ENCODE results near the gene UBE2D1.
A peak's percentile ranks its signal among the peaks of the same experiment; 100 is the strongest.

Gene UBE2D1

DNA sequence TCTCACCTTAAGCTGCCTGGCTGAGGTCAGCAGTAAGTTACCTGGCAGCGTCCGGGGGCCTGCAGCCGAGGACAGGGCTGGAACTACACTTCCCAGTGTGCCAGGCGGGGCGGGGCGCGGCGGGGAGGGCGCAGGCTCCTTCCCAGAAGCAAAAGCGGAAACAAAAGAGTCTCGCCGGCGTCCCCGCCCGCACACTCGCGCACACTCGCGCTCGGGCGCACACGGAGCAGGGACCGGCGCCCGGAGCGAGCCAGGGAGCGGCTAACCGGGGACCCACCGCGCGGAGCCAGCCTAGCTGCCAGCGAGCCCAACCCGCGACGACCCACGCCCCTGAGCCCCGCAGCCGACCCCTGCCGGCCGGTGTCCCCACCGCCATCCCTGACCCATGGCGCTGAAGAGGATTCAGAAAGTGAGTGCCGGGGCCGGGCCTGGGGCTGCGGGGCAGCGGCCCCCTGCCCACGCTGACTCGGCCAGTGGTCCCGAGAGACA lies at the start of gene UBE2D1:
Gene UBE2D1 (plus strand): TSS at position 190 of the 489 bp plus-strand sequence. CDS start 196 bp downstream, at position 386.
- peak; percentile 89 for DNase-seq

DNA sequence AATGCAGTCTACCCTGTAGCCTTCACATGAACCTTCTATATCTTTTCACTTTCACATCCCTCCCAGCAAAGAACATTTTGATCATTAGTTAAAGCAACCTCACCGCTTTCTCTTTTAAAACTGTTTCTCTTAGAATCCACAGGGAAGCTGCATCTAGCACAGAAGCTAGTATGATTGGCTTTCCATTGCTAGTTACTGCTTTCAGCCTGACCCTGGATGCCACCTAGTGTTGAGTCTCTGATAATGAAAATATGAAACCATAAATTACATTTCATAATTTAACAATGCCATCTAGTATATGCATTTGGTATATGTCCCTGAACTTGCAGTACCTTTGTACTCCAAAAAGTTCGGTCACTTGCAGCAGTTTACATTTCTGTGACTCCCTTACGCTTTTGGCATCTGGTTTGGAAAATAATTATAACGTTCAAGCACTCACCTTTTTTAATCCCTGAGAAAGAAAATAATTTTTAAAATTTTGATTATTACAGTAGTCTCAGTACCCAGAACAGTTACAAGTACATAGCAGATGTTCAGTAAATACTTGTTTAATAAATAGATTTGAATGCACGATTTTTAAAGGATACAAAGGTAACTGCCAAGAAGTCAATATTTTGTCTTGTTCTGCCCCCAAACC lies 43.1 kb upstream of the UBE2D1 start:
- DNase-seq, result peak; percentile 66

DNA sequence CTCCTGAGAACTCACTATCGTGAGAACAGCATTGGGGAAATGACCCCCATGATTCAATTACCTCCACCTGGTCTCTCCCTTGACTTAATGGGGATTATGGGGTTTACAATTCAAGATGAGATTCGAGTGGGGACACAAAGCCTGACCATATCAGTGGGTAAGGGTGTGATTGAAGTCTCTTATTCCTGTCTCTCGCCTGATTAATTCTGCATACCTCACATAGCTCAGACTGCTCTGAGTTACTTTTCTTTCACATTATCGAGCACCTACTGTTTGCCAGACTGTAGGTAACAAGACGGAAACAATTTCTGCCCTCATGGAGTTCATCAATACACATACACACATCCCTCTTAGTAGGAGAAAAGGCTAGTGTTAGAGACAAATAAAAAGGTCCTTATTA lies 40.8 kb upstream of the UBE2D1 start:
- no peak for DNase-seq

DNA sequence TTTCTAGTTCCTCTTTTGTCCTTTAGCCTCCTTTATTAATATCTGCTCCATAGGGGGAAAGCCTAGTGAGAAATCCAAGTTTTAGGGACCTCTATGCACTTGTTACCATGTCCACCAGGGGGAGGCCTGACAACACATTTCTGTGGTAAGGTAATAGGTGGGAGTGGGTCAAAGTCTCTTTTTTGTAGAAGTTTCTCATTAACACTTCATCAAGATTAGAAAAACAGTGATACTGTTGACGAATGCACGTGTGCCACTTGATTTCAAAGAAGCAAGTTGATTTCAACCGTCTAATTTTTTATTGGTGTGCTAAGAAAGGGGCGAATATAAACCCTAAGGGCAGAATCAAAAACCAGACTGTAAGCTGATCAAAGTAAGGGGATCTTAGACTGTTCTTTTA lies 35.2 kb upstream of the UBE2D1 start:
- DNase-seq, result peak; percentile 64

DNA sequence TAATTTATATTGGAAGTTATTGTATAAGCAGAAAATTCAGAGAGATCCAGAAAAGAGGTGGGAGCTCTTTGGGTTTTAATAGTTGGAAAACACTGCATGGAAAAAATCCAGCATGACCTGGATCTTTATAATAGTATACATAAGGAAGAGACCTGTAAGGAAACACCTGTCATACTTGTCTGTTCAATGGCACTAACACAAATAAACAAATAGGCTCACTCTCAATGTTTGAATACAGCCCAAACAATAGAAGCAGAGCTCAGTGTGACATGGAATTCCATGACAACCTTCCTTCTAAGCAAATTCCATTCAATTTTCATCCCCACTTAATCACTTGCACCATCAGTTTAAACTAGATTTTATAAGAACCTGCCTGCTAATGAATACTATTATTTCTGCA lies 34.1 kb upstream of the UBE2D1 start:
- DNase-seq, result no peak

DNA sequence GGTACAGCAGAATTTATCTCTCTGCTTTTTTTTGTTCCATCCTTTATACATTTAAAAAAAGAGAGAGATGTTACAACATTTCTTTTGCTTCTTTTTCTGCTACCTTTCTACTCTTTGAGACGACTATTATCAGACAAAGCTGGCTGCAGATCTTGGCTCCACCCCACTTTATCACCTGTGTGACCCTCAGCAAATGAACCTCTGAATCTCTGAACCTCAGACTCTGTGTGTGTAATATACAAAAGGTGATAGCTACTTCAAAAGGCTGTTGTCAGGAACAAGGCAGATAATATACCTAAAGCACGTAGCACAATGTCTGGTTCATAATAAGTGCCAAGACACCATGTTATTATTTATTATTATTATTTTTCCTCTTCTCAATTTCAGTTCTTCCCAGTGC lies 32.6 kb upstream of the UBE2D1 start:
- no peak for DNase-seq

DNA sequence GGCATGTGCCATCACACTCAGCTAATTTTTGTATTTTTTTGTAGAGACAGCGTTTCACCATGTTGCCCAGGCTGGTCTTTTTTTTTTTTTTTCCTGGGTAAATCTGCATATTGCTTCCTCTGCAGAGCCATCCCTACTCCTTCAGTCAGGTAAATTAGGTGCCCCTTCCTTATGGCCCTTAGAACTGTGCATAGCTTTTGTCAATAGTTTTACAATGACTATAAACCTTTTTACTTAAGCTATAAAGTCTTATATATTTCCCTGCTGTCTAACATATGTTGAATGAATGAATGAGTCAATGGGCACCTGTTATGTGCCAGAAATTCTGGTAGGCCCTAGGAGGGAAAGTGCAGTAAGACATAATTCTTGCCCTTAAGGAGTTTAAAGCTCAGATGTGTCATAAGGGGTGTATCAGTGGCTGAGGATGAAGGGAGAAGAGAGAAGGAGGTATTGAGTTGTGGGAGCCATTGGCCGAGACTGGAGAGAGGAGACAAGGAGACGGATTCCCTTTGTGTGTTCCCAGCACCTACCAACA lies 30.6 kb upstream of the UBE2D1 start:
- no peak for DNase-seq

DNA sequence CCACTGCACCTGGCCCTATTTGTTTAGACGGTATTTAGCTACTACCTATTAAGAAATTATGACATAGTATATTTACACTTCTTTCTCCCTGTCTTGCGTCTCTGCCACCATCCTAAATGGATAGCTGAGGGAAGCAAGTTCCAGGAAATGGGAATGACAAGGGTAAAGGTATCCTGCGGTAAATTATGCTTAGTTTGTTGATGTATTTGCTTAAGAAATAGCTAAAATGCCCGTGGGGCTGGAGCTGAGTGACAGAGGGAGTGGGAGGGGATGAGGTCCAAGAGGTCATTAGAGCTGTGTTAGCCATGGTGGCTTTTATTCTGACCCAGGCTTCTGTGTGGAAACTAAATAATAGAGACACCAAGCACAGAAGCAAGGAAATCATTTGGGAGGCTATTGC lies 29.0 kb upstream of the UBE2D1 start:
- no peak for DNase-seq

DNA sequence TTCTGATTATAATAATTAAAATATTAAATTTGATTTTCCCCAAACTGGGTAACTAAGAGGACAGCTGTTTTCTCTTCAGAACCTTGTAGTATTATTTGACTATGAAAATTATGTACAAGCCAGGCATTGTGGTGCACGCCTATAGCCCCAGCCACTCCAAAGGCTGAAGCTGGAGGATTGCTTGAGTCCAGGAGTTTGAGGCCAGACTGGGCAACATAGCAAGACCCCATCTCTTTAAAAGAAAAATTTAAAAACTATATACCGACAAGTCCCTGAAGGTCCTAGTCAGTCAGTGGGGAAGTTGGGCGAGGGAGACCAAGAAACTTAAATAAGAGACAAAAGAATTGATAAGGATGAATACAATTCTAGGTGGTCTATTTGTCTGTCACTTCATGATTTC lies 27.1 kb upstream of the UBE2D1 start:
- DNase-seq, result no peak

DNA sequence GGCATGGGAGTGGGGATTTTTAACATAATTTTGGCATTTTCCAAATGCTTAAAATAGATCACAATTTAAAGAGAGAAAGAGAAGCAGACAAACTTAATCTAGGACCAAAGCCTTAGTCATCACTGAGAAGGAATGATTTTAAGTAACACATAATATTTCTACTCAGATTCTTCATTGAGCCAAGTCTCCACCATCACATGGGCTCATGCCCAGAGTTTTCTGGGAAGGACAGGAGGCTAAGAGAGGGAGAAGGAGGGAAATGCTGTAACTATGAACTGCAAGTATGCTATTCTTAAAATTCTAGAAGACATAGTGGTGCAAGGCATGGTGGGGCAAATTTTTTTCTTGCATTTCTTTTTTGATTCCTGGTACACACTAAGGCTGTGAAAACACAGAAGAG lies 23.8 kb upstream of the UBE2D1 start:
- DNase-seq, result no peak

DNA sequence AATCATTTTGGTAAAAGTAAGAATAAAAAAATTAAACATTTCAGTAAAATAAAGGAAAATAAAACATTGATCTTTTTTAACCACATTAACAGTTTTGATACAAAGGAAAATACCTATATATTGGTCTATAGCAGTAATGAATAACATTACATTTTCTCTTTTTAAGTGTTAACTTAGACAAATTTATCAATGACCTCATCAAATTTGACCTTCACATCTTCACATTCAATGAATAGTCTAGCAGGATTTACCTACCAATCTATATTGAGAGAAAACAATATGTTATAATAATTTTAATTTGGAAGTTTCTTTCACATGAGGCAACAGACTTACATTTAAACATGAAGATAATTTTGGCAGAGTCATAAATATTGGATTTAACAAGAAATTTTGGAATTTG lies 17.9 kb upstream of the UBE2D1 start:
- DNase-seq, result no peak

DNA sequence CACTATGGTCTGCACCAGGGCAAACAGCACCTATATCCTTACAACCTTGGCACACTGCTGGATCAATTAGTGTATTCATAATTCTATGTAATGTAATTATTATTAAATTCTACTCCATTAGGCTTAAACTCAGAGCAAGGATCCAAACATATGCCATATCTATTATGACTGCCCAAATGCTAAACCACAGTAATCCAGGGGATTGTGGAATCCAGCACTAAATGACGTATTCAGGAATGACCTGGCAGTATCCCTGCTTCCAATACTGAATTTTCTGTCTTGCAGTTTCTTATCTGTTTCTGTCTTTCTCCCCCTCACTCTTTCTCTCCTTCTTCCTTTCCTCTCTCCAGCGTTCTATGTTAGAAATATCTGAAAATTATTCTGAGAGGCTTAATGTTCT lies 16.5 kb upstream of the UBE2D1 start:
- DNase-seq, result no peak

DNA sequence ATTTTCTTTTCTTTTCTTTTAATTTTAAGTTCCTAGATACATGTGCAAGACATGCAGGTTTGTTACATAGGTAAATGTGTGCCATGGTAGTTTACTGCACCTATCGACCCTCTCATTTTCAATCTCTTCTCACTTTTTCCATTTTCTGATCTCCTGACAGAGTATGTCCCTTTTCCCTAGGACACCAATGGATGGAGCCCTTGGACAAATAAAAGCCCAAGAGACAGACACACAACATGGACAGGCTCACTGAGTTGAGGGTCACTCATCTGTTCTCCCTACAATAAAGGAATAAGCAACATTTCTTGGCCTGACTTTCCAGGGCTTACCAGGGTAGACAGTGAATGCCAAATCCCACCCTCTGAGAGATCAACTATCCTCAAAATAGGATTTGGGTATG lies 15.2 kb upstream of the UBE2D1 start:
- peak; percentile 36 for DNase-seq

DNA sequence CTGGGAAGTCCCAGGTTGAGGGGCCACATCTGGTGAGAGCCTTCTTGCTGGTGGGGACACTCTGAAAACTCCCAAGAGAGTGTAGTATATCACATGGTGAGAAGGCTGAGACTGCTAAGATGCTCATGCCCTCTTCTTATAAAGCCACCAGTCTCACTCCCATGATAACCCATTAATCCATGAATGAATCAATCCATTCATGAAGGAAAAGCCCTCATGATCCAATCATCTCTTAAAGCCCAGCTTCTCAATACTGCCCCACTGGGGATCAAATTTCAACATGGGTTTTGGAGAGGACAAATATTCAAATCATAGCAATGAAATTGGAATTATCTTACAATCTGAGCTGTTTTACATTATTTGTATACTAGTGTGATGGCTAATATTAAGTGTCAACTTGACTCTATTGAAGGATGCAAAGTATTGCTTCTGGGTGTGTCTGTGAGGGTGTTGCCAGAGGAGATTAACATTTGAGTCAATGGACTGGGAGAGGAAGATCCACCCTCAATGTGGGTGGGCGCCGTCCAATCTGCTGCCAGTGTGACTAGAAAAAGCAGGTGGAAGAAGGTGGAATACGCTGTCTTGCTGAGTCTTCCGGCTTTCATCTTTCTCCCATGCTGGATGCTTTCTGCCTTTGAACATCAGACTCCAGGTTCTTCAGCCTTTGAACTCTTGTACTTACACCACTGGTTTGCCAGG lies 14.3 kb upstream of the UBE2D1 start:
- no peak for DNase-seq

DNA sequence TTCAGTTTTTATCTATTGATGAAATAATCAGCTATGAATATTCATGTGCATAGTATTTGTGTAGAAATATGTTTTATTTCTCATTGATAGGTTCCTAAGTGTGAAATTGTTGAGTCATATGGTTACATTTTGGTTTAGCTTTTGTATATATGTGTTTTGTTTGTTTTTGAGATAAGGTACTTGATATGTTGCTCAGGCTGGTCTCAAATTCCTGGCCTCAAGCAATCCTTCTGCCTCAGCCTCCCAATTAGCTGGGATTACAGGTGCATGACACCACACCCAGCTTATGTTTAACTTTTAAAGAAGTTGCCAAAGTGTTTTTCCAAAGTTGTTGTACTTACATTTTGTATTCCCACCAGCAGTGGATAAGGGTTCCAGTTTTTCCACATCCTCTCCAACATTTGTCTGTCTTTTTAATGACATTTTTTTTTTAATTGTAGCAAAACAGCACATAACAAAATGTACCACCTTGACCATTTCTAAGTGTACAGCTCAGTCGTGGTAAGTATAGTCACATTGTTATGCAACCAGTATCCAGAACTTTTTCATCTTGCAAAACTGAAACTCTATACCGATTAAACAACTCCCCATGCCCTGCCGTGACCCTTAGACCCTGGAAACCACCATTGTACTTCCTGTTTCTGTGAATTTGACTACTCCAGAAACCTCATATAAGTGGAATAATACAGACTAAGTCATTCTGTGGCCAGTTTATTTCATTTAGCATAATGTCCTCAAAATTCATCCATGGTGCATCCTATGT lies 12.6 kb upstream of the UBE2D1 start:
- DNase-seq, result peak; percentile 96

DNA sequence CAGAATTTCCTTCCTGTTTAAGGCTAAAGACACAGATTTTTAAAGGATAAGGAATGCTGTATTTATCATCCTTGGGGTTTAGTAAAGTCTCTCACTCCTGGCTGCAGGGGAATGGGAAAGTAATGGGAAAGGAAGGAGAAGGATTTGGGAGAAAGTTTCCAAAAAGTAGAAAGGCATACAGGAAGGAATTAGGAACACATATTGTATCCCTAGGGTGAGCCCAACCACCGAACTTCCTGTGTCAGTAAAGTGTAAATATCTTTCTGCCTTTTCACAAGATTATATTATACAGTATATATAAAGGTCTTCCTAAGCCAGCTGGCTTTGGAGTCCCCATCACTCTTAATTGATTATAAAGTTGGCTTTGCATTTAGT lies 12.0 kb upstream of the UBE2D1 start:
- no peak for DNase-seq

DNA sequence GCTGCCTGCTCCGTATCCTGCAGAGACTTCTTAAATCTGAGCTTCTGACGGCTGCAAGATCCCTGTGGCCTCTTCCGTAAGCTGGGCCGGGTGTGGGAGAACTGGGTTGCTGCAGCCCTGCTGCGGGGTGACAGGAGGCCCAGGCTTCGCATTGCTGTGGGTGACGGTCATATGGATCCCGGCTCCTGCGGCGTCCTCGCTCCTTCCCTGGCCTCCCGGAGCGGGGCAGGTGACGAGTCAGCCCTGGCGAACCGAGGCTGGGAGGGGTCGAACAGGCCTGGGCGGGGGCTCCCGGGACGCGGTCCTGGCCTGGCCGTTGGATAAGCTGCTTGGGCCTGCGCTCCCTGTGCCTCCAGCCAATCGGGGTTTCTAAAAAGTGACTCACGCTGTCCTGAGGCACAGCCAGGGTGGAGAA lies 7.8 kb upstream of the UBE2D1 start:
- DNase-seq, result no peak

DNA sequence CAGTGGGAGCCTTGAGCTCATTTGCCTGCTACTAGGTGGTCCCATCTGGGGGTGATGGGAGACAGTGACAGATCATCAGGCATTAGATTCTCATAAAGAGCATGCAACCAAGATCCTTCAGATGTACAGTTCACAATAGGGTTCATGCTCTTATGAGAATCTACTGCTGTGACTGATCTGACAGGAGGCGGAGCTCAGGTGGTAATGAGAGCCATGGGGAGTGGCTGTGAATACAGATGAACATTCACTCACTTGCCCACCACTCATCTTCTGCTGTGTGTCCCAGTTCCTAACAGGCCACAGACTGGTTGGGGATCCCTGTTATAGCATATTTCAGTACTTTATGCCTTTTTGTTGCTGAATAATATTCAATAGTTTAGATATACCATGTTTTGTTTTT lies 6.6 kb upstream of the UBE2D1 start:
- no peak for DNase-seq

DNA sequence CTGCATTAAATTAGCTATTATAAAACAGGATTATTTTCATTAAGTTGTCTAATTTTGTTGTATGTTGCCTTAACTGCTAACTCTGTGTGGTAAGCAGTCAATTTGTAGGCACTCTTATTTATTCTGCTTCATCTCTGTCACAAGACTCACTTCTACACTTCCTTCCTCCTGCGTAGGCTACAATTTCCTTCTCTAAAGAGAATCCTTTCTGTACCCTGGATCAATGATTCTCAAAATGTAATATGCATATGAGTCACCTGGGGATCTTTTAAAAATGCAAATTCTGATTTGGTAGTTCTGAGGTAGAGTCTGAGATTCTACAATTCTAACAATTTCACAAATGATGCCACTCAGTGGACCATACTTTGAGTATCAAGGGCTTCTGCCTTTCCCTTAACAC lies 4.4 kb upstream of the UBE2D1 start:
- DNase-seq, result peak; percentile 85

DNA sequence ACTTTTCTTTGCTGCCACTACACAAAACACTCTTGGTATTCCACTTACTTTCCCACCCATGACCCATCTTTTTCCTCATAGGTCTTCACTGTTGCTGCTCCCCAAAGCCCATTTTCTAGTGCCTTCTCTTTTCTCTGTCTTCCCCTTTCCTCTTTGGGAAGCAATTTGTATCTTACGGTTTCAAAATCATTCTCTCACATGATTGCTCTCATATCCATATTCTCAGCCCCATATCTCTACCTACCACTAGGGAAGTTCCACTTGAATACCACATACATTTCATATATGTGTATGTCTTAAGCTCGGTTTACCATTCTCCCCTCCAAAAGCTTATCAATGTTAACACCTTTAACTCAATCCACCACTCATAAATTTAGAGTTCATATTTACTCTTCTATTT lies 3.2 kb upstream of the UBE2D1 start:
- peak; percentile 80 for DNase-seq

DNA sequence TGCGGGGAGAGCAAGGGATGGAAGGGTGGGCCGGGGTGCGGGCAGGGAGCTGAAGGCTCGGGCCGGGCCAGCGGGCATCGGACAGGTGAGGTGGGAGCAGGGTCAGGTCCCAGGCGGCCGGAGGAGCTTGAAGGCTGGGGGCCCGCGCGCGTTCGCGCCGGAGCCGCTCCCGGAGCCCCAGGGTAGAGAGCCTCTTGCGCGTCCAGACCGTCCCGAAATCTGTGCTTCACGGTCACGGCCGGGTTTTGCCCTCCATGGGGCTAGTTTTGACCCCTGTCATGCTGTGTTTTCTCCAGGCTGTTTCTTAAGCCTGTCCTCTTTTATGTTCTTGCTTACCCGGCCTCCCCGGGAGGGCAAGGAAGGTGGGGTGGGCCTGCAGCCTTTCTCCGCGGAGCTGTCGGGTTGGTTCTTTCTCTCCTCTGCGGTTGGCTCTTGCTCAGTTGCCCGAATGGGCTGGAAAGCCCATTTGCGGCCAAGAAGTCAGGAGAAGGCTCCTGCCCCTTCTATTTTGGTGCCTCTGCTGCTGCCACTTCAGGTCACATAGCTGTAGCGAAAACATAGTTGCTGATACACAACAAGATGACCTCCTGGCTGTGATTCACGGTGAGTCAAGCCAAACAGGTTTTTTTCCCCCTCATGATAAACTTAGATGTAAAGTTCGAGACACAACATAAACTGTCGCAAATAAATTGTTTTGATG lies 650 bp downstream of the UBE2D1 start:
- DNase-seq, result peak; percentile 51

DNA sequence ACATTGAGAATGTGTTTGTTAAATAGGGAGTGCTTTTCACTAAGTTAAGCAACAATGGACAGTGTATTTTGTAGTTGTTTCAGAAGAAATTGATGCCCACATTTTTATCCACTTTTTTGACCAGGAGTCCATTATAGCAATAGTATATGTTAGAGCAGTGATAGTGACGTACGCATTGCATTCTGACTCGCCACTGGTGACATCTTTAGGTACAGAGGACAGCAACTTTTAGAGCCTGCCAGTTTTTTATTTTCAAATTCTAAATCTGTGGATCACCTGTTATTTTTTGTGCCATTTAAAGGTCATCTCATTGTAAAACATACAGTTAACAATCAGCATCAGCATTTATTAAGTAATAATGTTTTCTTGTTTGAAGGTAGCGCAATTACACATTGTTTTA lies 1.4 kb downstream of the UBE2D1 start:
- no peak for DNase-seq

DNA sequence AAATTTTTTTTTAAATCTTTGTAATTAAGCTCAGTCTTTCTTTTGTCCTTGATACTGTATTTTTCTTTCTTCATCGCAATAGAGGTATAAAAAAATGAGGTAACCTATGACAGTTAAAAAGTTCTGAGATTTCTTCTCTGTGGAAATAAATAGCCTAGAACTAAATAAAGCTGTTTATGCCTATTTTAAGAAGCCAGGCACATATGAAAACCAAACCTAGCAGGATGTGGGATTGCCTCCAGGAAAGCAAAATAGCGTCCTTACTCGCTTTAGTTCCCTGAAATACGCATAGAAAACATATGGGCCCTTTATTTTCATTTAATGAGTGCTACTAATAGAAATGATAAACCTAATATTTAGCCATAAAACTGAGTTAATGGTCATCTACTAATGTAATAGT lies 6.6 kb downstream of the UBE2D1 start:
- DNase-seq, result no peak

Measured in inflammatory macrophage treated with lipopolysaccharide for 4 hours (primary cell).